OCI-LY1 (cell line): ENCODE data around the gene NOL6.

ENCODE experiments used
- H2AFZ ChIP-seq: fragments of 200-600 bp; sonication (generic), shearing (Covaris generic); 2 replicates; pipeline ENCODE4 v1.6.0; 2014; ENCODE audit warnings: antibody characterized with exemption, mild to moderate bottlenecking, low read length
- H3F3A ChIP-seq: fragments of 200-600 bp; sonication (generic), shearing (Covaris generic); 2 replicates; pipeline ENCODE4 v1.6.0; 2014; ENCODE audit warnings: mild to moderate bottlenecking, antibody characterized with exemption, low read length, moderate library complexity; ENCODE audit not compliant: insufficient read depth
- H3K27ac ChIP-seq: fragments of 200-600 bp; sonication (generic); 2 replicates; pipeline ENCODE4 v1.5.1; 2014; ENCODE audit warnings: low read length, mixed run types, mild to moderate bottlenecking, low read depth; ENCODE audit not compliant: poor library complexity, severe bottlenecking
- H3K27me3 ChIP-seq: fragments of 200-600 bp; sonication (generic); 2 replicates; pipeline ENCODE4 v1.6.0; 2014; ENCODE audit warnings: antibody characterized with exemption, mild to moderate bottlenecking, low read length, moderate library complexity; ENCODE audit not compliant: insufficient read depth
- H3K36me3 ChIP-seq: fragments of 200-600 bp; sonication (generic); 2 replicates; pipeline ENCODE4 v1.6.1; 2014; ENCODE audit warnings: mild to moderate bottlenecking, antibody characterized with exemption, low read length, moderate library complexity, mixed read lengths; ENCODE audit not compliant: insufficient read depth
- H3K4me1 ChIP-seq: fragments of 200-600 bp; sonication (generic); 2 replicates; pipeline ENCODE4 v1.5.1; 2014; ENCODE audit warnings: mild to moderate bottlenecking, low read length, moderate library complexity; ENCODE audit not compliant: insufficient read depth, severe bottlenecking
- H3K4me2 ChIP-seq: fragments of 200-600 bp; sonication (generic), shearing (Covaris generic); 2 replicates; pipeline ENCODE4 v1.6.1; 2014; ENCODE audit warnings: low read length
- H3K4me3 ChIP-seq: fragments of 200-600 bp; sonication (generic); 2 replicates; pipeline ENCODE4 v1.5.1; 2014; ENCODE audit warnings: low read length, low read depth, mild to moderate bottlenecking, mixed read lengths; ENCODE audit not compliant: poor library complexity, severe bottlenecking
- H3K79me2 ChIP-seq: fragments of 200-600 bp; shearing (Covaris generic); 2 replicates; pipeline ENCODE4 v1.6.1; 2016; ENCODE audit warnings: mixed run types, low read length, mixed read lengths; ENCODE audit not compliant: insufficient read depth
- H3K9ac ChIP-seq: fragments of 200-600 bp; sonication (generic), shearing (Covaris generic); 2 replicates; pipeline ENCODE4 v1.6.1; 2014; ENCODE audit warnings: mild to moderate bottlenecking, low read length, mixed read lengths
- H3K9me2 ChIP-seq: fragments of 200-600 bp; sonication (generic), shearing (Covaris generic); 2 replicates; pipeline ENCODE4 v1.6.1; 2014; ENCODE audit warnings: low read depth, mild to moderate bottlenecking, low read length, mixed read lengths
- H3K9me3 ChIP-seq: fragments of 200-600 bp; shearing (Covaris generic); 2 replicates; pipeline ENCODE4 v1.6.1; 2014; ENCODE audit warnings: low read length, mixed read lengths
- H4K20me1 ChIP-seq: fragments of 200-600 bp; sonication (generic), shearing (Covaris generic); 2 replicates; pipeline ENCODE4 v1.6.0; 2016; ENCODE audit warnings: mild to moderate bottlenecking, low read length; ENCODE audit not compliant: insufficient read depth
- CTCF ChIP-seq: fragments of 200-600 bp; sonication (generic), shearing (Covaris generic); IDR thresholded peaks from 2 replicates; pipeline ENCODE4 v1.5.1; 2017; ENCODE audit warnings: mild to moderate bottlenecking, antibody characterized with exemption, low read length, moderate library complexity, mixed read lengths
- EZH2 ChIP-seq: fragments of 200-600 bp; sonication (generic), shearing (Covaris generic); IDR thresholded peaks from 2 replicates; pipeline ENCODE4 v1.8.0; 2017; ENCODE audit warnings: borderline replicate concordance, mixed run types, mild to moderate bottlenecking, antibody characterized with exemption, low read length, moderate library complexity, mixed read lengths

The NOL6 gene

GRCh38 chr9:33440609-33441008, 33.1 kb downstream of the NOL6 start:
- H3F3A ChIP-seq: no peaks in the 10 kb centered on the region
- no peaks in the 10 kb centered on the region for H3K9me3 ChIP-seq
- H3K36me3 ChIP-seq: no peaks in the 10 kb centered on the region
- H3K4me2 ChIP-seq: no peak overlapping the region
- no peak overlapping the region for H3K27ac ChIP-seq
- H3K27me3 ChIP-seq: peaks cover 5% of the 10 kb centered on the region; the same call in 1 of the 2 replicates
- H4K20me1 ChIP-seq: no peaks in the 10 kb centered on the region
- no peak overlapping the region for H3K4me3 ChIP-seq
- H3K9me2 ChIP-seq: no peaks in the 10 kb centered on the region
- H3K79me2 ChIP-seq: no peaks in the 10 kb centered on the region
- H3K9ac ChIP-seq: no peak overlapping the region
- TF ChIP-seq EZH2 (no peak), CTCF (no peak)
- H2AFZ ChIP-seq: no peak overlapping the region
- H3K4me1 ChIP-seq: peaks cover 2% of the 10 kb centered on the region

- no peaks in the 10 kb centered on the region for H3K36me3 ChIP-seq
- no peak overlapping the region for H3K9ac ChIP-seq
- no peak overlapping the region for H3K27ac ChIP-seq
- no peaks in the 10 kb centered on the region for H3K4me1 ChIP-seq
- H3K27me3 ChIP-seq: peaks cover 5% of the 10 kb centered on the region; the same call in 1 of the 2 replicates
- no peaks in the 10 kb centered on the region for H3K79me2 ChIP-seq
- H3K9me2 ChIP-seq: no peaks in the 10 kb centered on the region
- no peak overlapping the region for H2AFZ ChIP-seq
- no peak overlapping the region for H3K4me2 ChIP-seq
- H4K20me1 ChIP-seq: no peaks in the 10 kb centered on the region
- H3K9me3 ChIP-seq: no peaks in the 10 kb centered on the region
- H3F3A ChIP-seq: no peaks in the 10 kb centered on the region
- H3K4me3 ChIP-seq: no peak overlapping the region
- TF ChIP-seq EZH2: no peak
- no peak for TF ChIP-seq CTCF
These were observed 33.5 kb downstream of the NOL6 start for GRCh38 chr9:33440204-33440603.

GRCh38 chr9:33439731-33440130, 34.0 kb downstream of the NOL6 start:
- H3K27me3 ChIP-seq: peaks cover 5% of the 10 kb centered on the region; the same call in 1 of the 2 replicates
- H3K4me2 ChIP-seq: no peak overlapping the region
- no peak overlapping the region for H3K27ac ChIP-seq
- H2AFZ ChIP-seq: no peak overlapping the region
- H3K9me2 ChIP-seq: no peaks in the 10 kb centered on the region
- H3K4me3 ChIP-seq: no peak overlapping the region
- no peaks in the 10 kb centered on the region for H3K79me2 ChIP-seq
- no peaks in the 10 kb centered on the region for H3F3A ChIP-seq
- no peaks in the 10 kb centered on the region for H4K20me1 ChIP-seq
- H3K9me3 ChIP-seq: no peaks in the 10 kb centered on the region
- H3K9ac ChIP-seq: no peak overlapping the region
- no peaks in the 10 kb centered on the region for H3K36me3 ChIP-seq
- H3K4me1 ChIP-seq: no peaks in the 10 kb centered on the region
- TF ChIP-seq CTCF (no peak), EZH2 (no peak)
